Measurements from ENCODE around the gene ROPN1B.

The ROPN1B gene

GRCh38 chr3:126005951-126006350 is 37.0 kb downstream of the ROPN1B start:
- no peak for DNase-seq

- no peak for DNase-seq
Observed at GRCh38 chr3:126008219-126008618, 39.2 kb downstream of the ROPN1B start.

- DNase-seq: no peak
Observed at GRCh38 chr3:126009181-126009580, 40.2 kb downstream of the ROPN1B start.

GRCh38 chr3:126013751-126014156 is 44.8 kb downstream of the ROPN1B start:
- no peak for DNase-seq

GRCh38 chr3:126014252-126014651 is 45.3 kb downstream of the ROPN1B start:
- DNase-seq: no peak

GRCh38 chr3:126015075-126015474 is 46.1 kb downstream of the ROPN1B start:
- no peak for DNase-seq

- DNase-seq: no peak
Observed at GRCh38 chr3:126016616-126017015, 47.6 kb downstream of the ROPN1B start.

- DNase-seq: no peak
Observed at GRCh38 chr3:126017362-126017761, 48.4 kb downstream of the ROPN1B start.

- no peak for DNase-seq
Observed at GRCh38 chr3:126018545-126018944, 49.6 kb downstream of the ROPN1B start.

GRCh38 chr3:126018995-126019394 is 50.0 kb downstream of the ROPN1B start:
- DNase-seq: no peak

GRCh38 chr3:126019683-126020082 is 50.7 kb downstream of the ROPN1B start:
- no peak for DNase-seq

- no peak for DNase-seq
Observed at GRCh38 chr3:126021224-126021623, 52.2 kb downstream of the ROPN1B start.

- no peak for DNase-seq
Observed at GRCh38 chr3:126021702-126022101, 52.7 kb downstream of the ROPN1B start.

- DNase-seq: no peak
Observed at GRCh38 chr3:126022741-126023359, 53.9 kb downstream of the ROPN1B start.

- DNase-seq: no peak
Observed at GRCh38 chr3:126023390-126023789, 54.4 kb downstream of the ROPN1B start.

- no peak for DNase-seq
Observed at GRCh38 chr3:126024049-126024854, 55.3 kb downstream of the ROPN1B start.

- DNase-seq: no peak
Observed at GRCh38 chr3:126025116-126025729, 56.2 kb downstream of the ROPN1B start.

GRCh38 chr3:126025862-126026261 is 56.9 kb downstream of the ROPN1B start:
- no peak for DNase-seq

- no peak for DNase-seq
Observed at GRCh38 chr3:126026277-126026751, 57.3 kb downstream of the ROPN1B start.

GRCh38 chr3:126026761-126027160 is 57.8 kb downstream of the ROPN1B start:
- no peak for DNase-seq

GRCh38 chr3:126028096-126028495 is 59.1 kb downstream of the ROPN1B start:
- DNase-seq: no peak

GRCh38 chr3:126029241-126029640 is 60.3 kb downstream of the ROPN1B start:
- DNase-seq: no peak

- DNase-seq: no peak
Observed at GRCh38 chr3:126030455-126030854, 61.5 kb downstream of the ROPN1B start.

GRCh38 chr3:126031981-126032471 is 63.0 kb downstream of the ROPN1B start:
- DNase-seq: no peak

All from activated CD8-positive, alpha-beta memory T cell treated with anti-CD3 and anti-CD28 coated beads, Interleukin-2, amount 50 U/mL, for 4 hours (primary cell).